HG03575 (cell line): Measurements from ENCODE around the gene PSMB11.

Source experiments
- ATAC-seq: cut with Tn5 transposase; IDR thresholded peaks from one replicate; pipeline ENCODE4 v1.9.1; 2021; ENCODE audit not compliant: unreplicated experiment, insufficient number of reproducible peaks, low FRiP score; ENCODE audit errors: extremely low read depth

The PSMB11 gene

GRCh38 chr14:23035303-23036144 lies 6.5 kb upstream of the PSMB11 start:
- ATAC-seq, result no peak

GRCh38 chr14:23040100-23040499 lies 1.9 kb upstream of the PSMB11 start:
- no peak for ATAC-seq

- ATAC-seq, result no peak
Measured at GRCh38 chr14:23041729-23042128, 283 bp upstream of the PSMB11 start.

- no peak for ATAC-seq
Measured at GRCh38 chr14:23043145-23043544, 1.1 kb downstream of the PSMB11 start.

- ATAC-seq, result no peak
Measured at GRCh38 chr14:23043754-23044153, 1.7 kb downstream of the PSMB11 start.

- no peak for ATAC-seq
Measured at GRCh38 chr14:23044840-23045239, 2.8 kb downstream of the PSMB11 start.

- no peak for ATAC-seq
Measured at GRCh38 chr14:23045419-23046357, 3.7 kb downstream of the PSMB11 start.

- no peak for ATAC-seq
Measured at GRCh38 chr14:23047034-23047634, 5.1 kb downstream of the PSMB11 start.

- ATAC-seq, result no peak
Measured at GRCh38 chr14:23047751-23048693, 6.0 kb downstream of the PSMB11 start.

- no peak for ATAC-seq
Measured at GRCh38 chr14:23049011-23049410, 7.0 kb downstream of the PSMB11 start.

GRCh38 chr14:23051141-23052057 lies 9.4 kb downstream of the PSMB11 start:
- ATAC-seq, result no peak

- no peak for ATAC-seq
Measured at GRCh38 chr14:23052182-23052623, 10.2 kb downstream of the PSMB11 start.

GRCh38 chr14:23052671-23053070 lies 10.7 kb downstream of the PSMB11 start:
- ATAC-seq, result no peak

- no peak for ATAC-seq
Measured at GRCh38 chr14:23053426-23053825, 11.4 kb downstream of the PSMB11 start.

GRCh38 chr14:23054000-23054811 lies 12.2 kb downstream of the PSMB11 start:
- no peak for ATAC-seq

- no peak for ATAC-seq
Measured at GRCh38 chr14:23055147-23055550, 13.1 kb downstream of the PSMB11 start.
